ENCODE measurements around the gene SDR42E2. TPM values are rescaled to one million over a fixed set of nuclear protein-coding genes. Genes with fewer than 3 reads are reported as not detected.
A peak's percentile ranks its signal among the peaks of the same experiment; 100 is the strongest.

SDR42E2 gene
- total and polyA plus RNA-seq, 10 of the 15 experiments (the other 5 are each of a cell fraction or from before 2014, with no cell fraction given): 0.01 to 0.09 (median 0.08) TPM; not detected in 4

DNA sequence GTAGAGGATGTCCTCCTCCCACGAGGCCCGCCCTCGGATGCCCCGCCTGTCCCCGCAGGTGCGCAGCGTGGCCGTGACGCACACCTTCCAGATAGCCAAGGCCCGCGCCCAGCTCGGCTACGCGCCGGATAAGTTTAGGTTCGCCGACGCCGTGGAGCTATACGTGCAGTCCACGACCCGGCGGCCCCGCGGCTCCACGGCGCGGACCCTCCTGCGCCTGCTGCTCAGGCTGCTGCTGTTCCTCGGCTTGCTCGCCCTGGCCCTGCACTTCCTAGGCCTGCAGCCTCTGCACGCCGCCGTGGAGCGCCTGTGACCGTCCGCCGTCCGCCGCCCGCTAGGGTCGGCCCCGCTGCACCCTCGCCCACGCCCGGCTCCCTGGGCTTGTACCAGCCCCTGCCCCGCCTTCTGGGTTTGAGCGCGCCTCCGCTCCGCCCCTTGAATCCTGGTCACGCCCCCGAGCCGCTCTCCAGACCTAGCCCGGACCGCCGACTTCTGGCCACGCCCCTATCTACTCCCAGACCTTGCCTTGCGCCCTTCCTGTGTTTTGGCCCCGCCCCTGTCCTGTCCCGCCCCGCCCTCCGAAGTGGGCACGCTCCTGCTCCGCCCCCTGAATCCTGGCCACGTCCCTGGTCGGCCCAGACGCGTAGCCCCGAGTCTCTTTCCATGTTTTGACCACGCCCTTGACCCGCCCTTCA, 27.9 kb downstream of the SDR42E2 start (continued):
- TF ChIP-seq, protein P1, sequence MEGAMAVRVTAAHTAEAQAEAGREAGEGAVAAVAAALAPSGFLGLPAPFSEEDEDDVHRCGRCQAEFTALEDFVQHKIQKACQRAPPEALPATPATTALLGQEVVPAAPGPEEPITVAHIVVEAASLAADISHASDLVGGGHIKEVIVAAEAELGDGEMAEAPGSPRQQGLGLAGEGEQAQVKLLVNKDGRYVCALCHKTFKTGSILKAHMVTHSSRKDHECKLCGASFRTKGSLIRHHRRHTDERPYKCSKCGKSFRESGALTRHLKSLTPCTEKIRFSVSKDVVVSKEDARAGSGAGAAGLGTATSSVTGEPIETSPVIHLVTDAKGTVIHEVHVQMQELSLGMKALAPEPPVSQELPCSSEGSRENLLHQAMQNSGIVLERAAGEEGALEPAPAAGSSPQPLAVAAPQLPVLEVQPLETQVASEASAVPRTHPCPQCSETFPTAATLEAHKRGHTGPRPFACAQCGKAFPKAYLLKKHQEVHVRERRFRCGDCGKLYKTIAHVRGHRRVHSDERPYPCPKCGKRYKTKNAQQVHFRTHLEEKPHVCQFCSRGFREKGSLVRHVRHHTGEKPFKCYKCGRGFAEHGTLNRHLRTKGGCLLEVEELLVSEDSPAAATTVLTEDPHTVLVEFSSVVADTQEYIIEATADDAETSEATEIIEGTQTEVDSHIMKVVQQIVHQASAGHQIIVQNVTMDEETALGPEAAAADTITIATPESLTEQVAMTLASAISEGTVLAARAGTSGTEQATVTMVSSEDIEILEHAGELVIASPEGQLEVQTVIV (IDR thresholded peaks at IDR 0.05; ENCODE audit: borderline replicate concordance, partially characterized antibody): no peak
- TF ChIP-seq IKZF2 (IDR thresholded peaks at IDR 0.05) (peak; percentile 11 to 74; a peak in 2 of 4 replicates), CEBPB (IDR thresholded peaks at IDR 0.05; ENCODE audit: borderline replicate concordance in 1 of 2, low read depth in 2 of 2, low read length in 2 of 2) (no peak), DPF2 (IDR thresholded peaks at IDR 0.05) (peak; percentile 92), NFYA (IDR thresholded peaks at IDR 0.05; ENCODE audit: borderline replicate concordance, low read depth, low read length) (no peak), RFX5 (IDR thresholded peaks at IDR 0.05; ENCODE audit: low read depth, low read length) (no peak), SP1 (IDR thresholded peaks at IDR 0.05; ENCODE audit: low read depth, low read length) (peak; percentile 93), SREBF2 (IDR thresholded peaks at IDR 0.05; ENCODE audit: low read length) (no peak; the same call in 1 of the 2 replicates), NBN (IDR thresholded peaks at IDR 0.05) (peak; percentile 82), RUNX3 (IDR thresholded peaks at IDR 0.05; ENCODE audit: low read length) (no peak), TARDBP (IDR thresholded peaks at IDR 0.05; ENCODE audit: borderline replicate concordance) (peak; percentile 59; the same call in 1 of the 2 replicates), MEF2B (IDR thresholded peaks at IDR 0.05; ENCODE audit: partially characterized antibody, poor library complexity, severe bottlenecking) (peak; percentile 30), POU2F2 (IDR thresholded peaks at IDR 0.05; ENCODE audit: borderline replicate concordance, low read depth, low read length) (peak; percentile 13; the same call in 1 of the 3 replicates), NRF1 (conservative IDR thresholded peaks at IDR 0.05; ENCODE audit: low read depth, low read length) (peak; percentile 34; the same call in 1 of the 2 replicates), EGR1 (IDR thresholded peaks at IDR 0.05; ENCODE audit: borderline replicate concordance in 1 of 2, low read depth in 2 of 2, low read length in 2 of 2) (peak in 1 of 2 experiments; percentile 97; a peak in 2 of 3 replicates), ETV6 (conservative IDR thresholded peaks at IDR 0.05 in 1 of 2, IDR thresholded peaks at IDR 0.05 in 1 of 2; ENCODE audit: borderline replicate concordance in 1 of 2, low read depth in 1 of 2) (no peak), ZNF274 (IDR thresholded peaks at IDR 0.05; ENCODE audit: insufficient read depth, insufficient read length) (no peak), MTA3 (IDR thresholded peaks at IDR 0.05; ENCODE audit: borderline replicate concordance, low read length) (no peak), PAX5 (IDR thresholded peaks at IDR 0.05; ENCODE audit: borderline replicate concordance, low read depth, low read length) (0 out of 2 replicates have a peak, but pooled peaks have one; percentile 59), SRF (IDR thresholded peaks at IDR 0.05; ENCODE audit: low read depth in 2 of 2, low read length in 2 of 2) (peak; percentile 12 to 68; a peak in 3 of 4 replicates)
- TF ChIP-seq, protein P2, sequence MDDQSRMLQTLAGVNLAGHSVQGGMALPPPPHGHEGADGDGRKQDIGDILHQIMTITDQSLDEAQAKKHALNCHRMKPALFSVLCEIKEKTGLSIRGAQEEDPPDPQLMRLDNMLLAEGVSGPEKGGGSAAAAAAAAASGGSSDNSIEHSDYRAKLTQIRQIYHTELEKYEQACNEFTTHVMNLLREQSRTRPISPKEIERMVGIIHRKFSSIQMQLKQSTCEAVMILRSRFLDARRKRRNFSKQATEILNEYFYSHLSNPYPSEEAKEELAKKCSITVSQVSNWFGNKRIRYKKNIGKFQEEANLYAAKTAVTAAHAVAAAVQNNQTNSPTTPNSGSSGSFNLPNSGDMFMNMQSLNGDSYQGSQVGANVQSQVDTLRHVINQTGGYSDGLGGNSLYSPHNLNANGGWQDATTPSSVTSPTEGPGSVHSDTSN (IDR thresholded peaks at IDR 0.05; ENCODE audit: insufficient replicate concordance, low read depth, low read length): peak; percentile 74
- TF ChIP-seq, protein P3, sequence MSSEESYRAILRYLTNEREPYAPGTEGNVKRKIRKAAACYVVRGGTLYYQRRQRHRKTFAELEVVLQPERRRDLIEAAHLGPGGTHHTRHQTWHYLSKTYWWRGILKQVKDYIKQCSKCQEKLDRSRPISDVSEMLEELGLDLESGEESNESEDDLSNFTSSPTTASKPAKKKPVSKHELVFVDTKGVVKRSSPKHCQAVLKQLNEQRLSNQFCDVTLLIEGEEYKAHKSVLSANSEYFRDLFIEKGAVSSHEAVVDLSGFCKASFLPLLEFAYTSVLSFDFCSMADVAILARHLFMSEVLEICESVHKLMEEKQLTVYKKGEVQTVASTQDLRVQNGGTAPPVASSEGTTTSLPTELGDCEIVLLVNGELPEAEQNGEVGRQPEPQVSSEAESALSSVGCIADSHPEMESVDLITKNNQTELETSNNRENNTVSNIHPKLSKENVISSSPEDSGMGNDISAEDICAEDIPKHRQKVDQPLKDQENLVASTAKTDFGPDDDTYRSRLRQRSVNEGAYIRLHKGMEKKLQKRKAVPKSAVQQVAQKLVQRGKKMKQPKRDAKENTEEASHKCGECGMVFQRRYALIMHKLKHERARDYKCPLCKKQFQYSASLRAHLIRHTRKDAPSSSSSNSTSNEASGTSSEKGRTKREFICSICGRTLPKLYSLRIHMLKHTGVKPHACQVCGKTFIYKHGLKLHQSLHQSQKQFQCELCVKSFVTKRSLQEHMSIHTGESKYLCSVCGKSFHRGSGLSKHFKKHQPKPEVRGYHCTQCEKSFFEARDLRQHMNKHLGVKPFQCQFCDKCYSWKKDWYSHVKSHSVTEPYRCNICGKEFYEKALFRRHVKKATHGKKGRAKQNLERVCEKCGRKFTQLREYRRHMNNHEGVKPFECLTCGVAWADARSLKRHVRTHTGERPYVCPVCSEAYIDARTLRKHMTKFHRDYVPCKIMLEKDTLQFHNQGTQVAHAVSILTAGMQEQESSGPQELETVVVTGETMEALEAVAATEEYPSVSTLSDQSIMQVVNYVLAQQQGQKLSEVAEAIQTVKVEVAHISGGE (CRISPR knock-in tag; IDR thresholded peaks at IDR 0.05): no peak
- TF ChIP-seq, protein P4, sequence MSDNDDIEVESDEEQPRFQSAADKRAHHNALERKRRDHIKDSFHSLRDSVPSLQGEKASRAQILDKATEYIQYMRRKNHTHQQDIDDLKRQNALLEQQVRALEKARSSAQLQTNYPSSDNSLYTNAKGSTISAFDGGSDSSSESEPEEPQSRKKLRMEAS (IDR thresholded peaks at IDR 0.05; ENCODE audit: low read depth, low read length): peak; percentile 59; the same call in 1 of the 2 replicates

Measured in GM12878 (cell line).